Thyroid gland (tissue), 4 donors: Measurements from ENCODE around the gene UBE2QL1. TPM values are rescaled to one million over a fixed set of nuclear protein-coding genes. Genes with fewer than 3 reads are reported as not detected.
"Not testable (repeated sequence)": the region's sequence is repeated elsewhere in the genome, so short reads cannot be mapped to it uniquely, and the experiment has no call there.

Source experiments
- DNase-seq, 2 donors: peaks; one replicate each; pipeline ENCODE4 v3.0.0-alpha.2; 2019
- H3K27ac ChIP-seq, 3 donors: fragments of 200-600 bp; sonication (generic); 1 replicate in 2 of 3; 2 replicates in 1 of 3; pipeline ENCODE4 v1.5.1; 2016 to 2019; ENCODE audit warnings: mild to moderate bottlenecking in 1 of 3, moderate library complexity in 1 of 3
- H3K27me3 ChIP-seq: fragments of 200-600 bp; sonication (generic); one replicate; pipeline ENCODE4 v1.5.1; 2019
- H3K36me3 ChIP-seq, 2 donors: fragments of 200-600 bp; sonication (generic); one replicate each; pipeline ENCODE4 v1.5.1; 2016 to 2019
- H3K4me1 ChIP-seq, 2 donors: fragments of 200-600 bp; sonication (generic); one replicate each; pipeline ENCODE4 v1.5.1; 2017 to 2019
- H3K4me3 ChIP-seq, 3 donors: fragments of 200-600 bp; sonication (generic); replicated peaks in 1 of 3; 1 replicate in 2 of 3; 2 replicates in 1 of 3; pipeline ENCODE4 v1.5.1; 2016; ENCODE audit warnings: mild to moderate bottlenecking in 1 of 3
- H3K9me3 ChIP-seq: fragments of 200-600 bp; sonication (generic); one replicate; pipeline ENCODE4 v1.5.1; 2017
- POLR2A ChIP-seq, 2 donors: fragments of 450-650 bp; IDR thresholded peaks; one replicate each; pipeline ENCODE4 v1.6.1; 2017; ENCODE audit warnings: antibody characterized with exemption in 2 of 2, mild to moderate bottlenecking in 2 of 2, moderate library complexity in 1 of 2
- whole genome bisulfite sequencing, 2 donors: methylation state at CpG; one replicate each; pipeline ENCODE4 v1.1.5; 2017; 5-methylcytosine and 5-hydroxymethylcytosine counted together
- intact Hi-C: fragments of 100-400 bp; cut with DNase I; formaldehyde crosslinking; loops from one replicate; pipeline ENCODE4 v1.15.1; 2023
- total RNA-seq, 4 donors: library from RNA; depleted of rRNA; stranded (reverse); fragments of >200 nt; gene quantifications; one replicate each; pipeline ENCODE4 v1.2.3, GENCODE V29; 2016
- TF ChIP-seq, protein P1 (sequence below), 6 experiments: fragments of 200-600 bp in 3 of 6; fragments of 450-650 bp in 3 of 6; sonication (generic) in 3 of 6; IDR thresholded peaks; one replicate each; pipeline ENCODE4 v1.5.1; 2016 to 2019; ENCODE audit warnings: antibody characterized with exemption in 6 of 6, mild to moderate bottlenecking in 2 of 6, inconsistent platforms in 1 of 6, moderate library complexity in 1 of 6

The UBE2QL1 gene
- total RNA-seq, 4 donors from 2014 or later = 2.0 to 4.0 (median 2.6) TPM

DNA sequence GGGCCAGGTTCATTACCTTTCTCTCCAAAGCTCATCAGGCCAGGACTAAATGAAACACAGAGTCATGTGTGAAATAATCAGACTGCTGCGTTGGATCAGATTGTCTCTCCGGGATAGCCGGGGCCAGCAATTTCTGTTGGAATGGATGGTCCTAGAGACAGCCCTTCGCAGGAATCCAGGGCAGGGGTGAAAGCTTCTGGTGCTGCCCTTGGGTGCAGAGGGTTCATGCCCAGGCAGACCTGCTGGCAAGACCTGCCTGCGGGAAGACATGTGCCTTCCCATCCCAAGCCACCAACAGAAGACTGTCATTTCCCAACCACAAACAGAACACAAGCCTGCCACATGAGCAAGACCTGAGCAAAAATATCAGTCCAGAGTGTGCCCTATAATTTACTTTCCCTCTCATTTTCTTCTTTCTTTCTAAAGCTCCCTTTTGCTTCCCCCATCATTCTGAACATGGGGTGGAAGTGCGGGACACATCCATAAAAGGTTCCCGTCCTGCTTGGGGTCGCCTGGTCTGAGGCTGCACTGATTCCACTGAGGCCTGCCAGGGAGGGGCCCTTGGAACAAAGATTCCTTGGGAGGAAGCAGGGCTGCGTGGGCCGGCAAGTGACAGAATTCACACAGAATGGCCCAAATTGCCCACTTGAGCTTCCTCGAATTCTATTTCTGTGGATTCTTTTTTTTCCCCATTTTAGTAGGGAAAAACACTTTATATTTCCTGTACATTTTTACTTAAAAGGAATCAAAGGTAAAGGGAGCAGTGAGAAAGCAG, 57.3 kb downstream of the UBE2QL1 start:
- H3K27ac ChIP-seq = no peak overlapping the region
- WGBS, 2 donors = 90% methylated on average over 11 of the region's 11 CpGs
- H3K4me1 ChIP-seq = peaks cover 0 to 20% of the 10 kb centered on the region in 2 donors
- no peaks in the 10 kb centered on the region for H3K9me3 ChIP-seq
- no peak for DNase-seq
- H3K36me3 ChIP-seq = no peaks in the 10 kb centered on the region
- intact Hi-C loops = no loop called here
- H3K27me3 ChIP-seq = no peaks in the 10 kb centered on the region
- H3K4me3 ChIP-seq = no peak overlapping the region
- no peak for TF ChIP-seq POLR2A (IDR thresholded peaks at IDR 0.05)
- TF ChIP-seq, protein P1, sequence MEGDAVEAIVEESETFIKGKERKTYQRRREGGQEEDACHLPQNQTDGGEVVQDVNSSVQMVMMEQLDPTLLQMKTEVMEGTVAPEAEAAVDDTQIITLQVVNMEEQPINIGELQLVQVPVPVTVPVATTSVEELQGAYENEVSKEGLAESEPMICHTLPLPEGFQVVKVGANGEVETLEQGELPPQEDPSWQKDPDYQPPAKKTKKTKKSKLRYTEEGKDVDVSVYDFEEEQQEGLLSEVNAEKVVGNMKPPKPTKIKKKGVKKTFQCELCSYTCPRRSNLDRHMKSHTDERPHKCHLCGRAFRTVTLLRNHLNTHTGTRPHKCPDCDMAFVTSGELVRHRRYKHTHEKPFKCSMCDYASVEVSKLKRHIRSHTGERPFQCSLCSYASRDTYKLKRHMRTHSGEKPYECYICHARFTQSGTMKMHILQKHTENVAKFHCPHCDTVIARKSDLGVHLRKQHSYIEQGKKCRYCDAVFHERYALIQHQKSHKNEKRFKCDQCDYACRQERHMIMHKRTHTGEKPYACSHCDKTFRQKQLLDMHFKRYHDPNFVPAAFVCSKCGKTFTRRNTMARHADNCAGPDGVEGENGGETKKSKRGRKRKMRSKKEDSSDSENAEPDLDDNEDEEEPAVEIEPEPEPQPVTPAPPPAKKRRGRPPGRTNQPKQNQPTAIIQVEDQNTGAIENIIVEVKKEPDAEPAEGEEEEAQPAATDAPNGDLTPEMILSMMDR (IDR thresholded peaks at IDR 0.05) = no peak

DNA sequence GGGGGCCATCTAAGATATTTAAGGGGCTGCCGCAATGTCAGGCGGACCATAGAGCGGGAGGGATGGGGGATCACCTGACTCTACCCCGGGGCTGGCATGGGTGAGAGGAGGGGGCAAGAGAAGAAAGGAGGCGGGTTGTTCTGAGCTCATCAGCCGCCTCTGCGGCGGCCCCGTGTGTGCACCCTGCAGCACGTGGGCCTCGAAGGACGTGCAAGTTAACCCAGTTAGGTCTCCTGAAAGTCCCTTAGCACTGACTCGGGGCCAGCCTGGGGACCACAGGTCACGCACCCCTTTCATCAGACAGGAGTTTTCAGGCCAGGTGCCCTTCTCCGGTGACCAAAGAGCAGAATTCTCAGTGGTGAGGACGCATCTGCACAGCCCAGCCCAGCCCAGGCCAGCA, 58.0 kb downstream of the UBE2QL1 start:
- H3K9me3 ChIP-seq = no peaks in the 10 kb centered on the region
- no peaks in the 10 kb centered on the region for H3K27me3 ChIP-seq
- H3K4me3 ChIP-seq = no peak overlapping the region
- WGBS, 2 donors = 83 to 91% methylated on average over 14 to 16 of the region's 16 CpGs
- H3K36me3 ChIP-seq = no peaks in the 10 kb centered on the region
- DNase-seq = no peak
- TF ChIP-seq, protein P1 (IDR thresholded peaks at IDR 0.05) = no peak
- TF ChIP-seq POLR2A (IDR thresholded peaks at IDR 0.05) = no peak
- intact Hi-C loops = no loop called here
- H3K27ac ChIP-seq = no peak overlapping the region
- peaks cover 0 to 26% of the 10 kb centered on the region in 2 donors for H3K4me1 ChIP-seq

DNA sequence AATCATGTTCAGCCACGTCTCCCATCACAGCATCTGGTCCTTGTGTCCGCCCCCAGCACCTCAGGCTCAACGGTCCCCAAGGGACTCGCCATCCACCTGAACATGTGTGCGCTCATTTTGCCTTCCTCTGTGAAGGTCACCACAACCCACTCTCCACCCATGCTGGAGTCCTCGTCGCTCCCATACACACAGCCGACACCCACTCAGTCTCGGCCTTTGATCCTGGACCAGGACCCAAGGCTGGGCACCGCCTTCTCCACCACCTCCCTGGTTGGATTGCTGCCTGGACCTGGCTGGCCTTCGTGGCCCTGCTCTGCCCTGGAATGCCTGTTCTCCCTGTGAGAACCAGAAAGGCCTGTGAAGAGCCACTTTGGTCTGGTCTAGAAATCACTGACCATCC, 60.3 kb downstream of the UBE2QL1 start:
- WGBS, 2 donors = 63 to 75% methylated on average over 11 of the region's 11 CpGs
- Histone ChIP-seq H3K9me3 (no peaks in the 10 kb centered on the region), H3K36me3 (no peaks in the 10 kb centered on the region), H3K4me1 (peaks cover 0 to 31% of the 10 kb centered on the region in 2 donors), H3K27ac (peak overlapping the region in 1 of 3 donors; percentile 56), H3K27me3 (no peaks in the 10 kb centered on the region), H3K4me3 (no peak overlapping the region)
- DNase-seq = peak; percentile 89 to 94
- intact Hi-C loops = no loop called here
- TF ChIP-seq, protein P1 (IDR thresholded peaks at IDR 0.05) = no peak
- TF ChIP-seq POLR2A (IDR thresholded peaks at IDR 0.05) = no peak

DNA sequence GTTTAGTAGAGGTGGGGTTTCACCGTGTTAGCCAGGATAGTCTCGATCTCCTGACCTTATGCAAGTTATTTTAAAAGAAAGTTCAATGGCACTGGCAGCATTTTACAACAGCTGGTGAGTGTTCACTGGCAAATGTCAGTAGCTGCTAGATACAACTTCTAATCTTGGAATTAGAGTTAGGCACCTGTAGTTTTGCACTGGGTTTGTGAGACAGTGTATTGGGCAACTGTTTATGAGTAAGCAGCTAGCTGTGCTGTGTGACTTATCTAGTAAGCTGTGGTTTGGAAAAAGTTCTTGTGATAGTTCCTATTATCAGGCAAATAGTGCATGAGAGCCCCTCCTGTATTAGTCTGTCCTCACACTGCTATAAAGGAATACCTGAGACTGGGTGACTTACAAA, 61.5 kb downstream of the UBE2QL1 start:
- DNase-seq = no peak
- intact Hi-C loops = no loop called here
- no peaks in the 10 kb centered on the region for H3K27me3 ChIP-seq
- peak overlapping the region in 1 of 3 donors; percentile 56 for H3K27ac ChIP-seq
- H3K4me3 ChIP-seq = no peak overlapping the region
- peaks cover 4 to 35% of the 10 kb centered on the region in 2 donors for H3K4me1 ChIP-seq
- TF ChIP-seq, protein P1 (IDR thresholded peaks at IDR 0.05) = no peak
- no peak for TF ChIP-seq POLR2A (IDR thresholded peaks at IDR 0.05)
- H3K36me3 ChIP-seq = no peaks in the 10 kb centered on the region
- no peaks in the 10 kb centered on the region for H3K9me3 ChIP-seq
- WGBS, 2 donors = 61 to 74% methylated on average over 2 of the region's 2 CpGs

DNA sequence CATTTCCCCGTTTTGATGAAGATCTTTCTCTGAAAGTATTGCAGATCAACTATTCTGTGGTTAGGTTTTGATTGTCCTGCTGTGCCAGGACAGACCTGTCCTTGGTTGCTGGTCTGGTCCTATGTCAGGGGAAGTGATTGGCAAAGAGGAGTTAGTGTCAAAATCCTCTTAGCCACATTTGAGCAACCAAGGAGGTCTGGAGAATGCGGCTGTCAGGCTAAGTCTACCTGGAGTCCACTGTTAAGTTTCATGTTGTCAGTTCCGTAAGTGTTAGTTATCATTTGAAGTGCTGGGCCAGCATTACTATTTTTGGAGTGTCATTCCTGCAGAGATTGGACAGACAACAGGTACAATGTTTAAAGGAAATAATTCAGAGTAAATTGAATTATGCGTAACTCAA, 62.3 kb downstream of the UBE2QL1 start:
- H3K27me3 ChIP-seq = no peaks in the 10 kb centered on the region
- 63 to 70% methylated on average over 4 of the region's 4 CpGs for WGBS, 2 donors
- peaks cover 4 to 35% of the 10 kb centered on the region in 2 donors for H3K4me1 ChIP-seq
- H3K4me3 ChIP-seq = no peak overlapping the region
- H3K9me3 ChIP-seq = no peaks in the 10 kb centered on the region
- no peak for TF ChIP-seq POLR2A (IDR thresholded peaks at IDR 0.05)
- TF ChIP-seq, protein P1 (IDR thresholded peaks at IDR 0.05) = no peak
- H3K27ac ChIP-seq = peak overlapping the region in 2 of 3 donors; percentile 36 to 56
- no peaks in the 10 kb centered on the region for H3K36me3 ChIP-seq
- intact Hi-C loops = no loop called here
- DNase-seq = peak; percentile 29 to 31

DNA sequence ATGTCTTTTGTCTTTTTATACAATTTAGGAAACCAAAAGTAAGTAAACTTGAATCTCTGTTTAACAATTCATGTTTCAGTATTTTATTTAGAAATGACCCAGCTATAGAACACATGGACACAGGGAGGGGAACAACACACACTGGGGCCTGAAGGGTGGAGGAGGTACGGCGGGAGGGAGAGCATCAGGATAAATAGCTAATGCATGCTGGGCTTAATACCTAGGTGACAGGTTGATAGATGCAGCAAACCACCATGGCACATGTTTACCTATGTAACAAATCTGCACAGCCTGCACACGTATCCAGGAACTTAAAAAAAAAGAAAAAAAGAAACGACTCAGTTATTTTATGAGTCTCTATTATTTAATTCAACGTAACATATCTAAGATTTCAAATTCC, 67.2 kb downstream of the UBE2QL1 start:
- H3K27me3 ChIP-seq, H3K4me3 ChIP-seq, H3K9me3 ChIP-seq, H3K27ac ChIP-seq, DNase-seq, intact Hi-C loops, H3K36me3 ChIP-seq: not testable (repeated sequence)
- peaks cover 4 to 17% of the 10 kb centered on the region in 2 donors for H3K4me1 ChIP-seq
- WGBS, 2 donors = 76 to 86% methylated on average over 5 of the region's 5 CpGs
